ENCODE results near the gene TOR3A.

The TOR3A gene

GRCh38 chr1:179142889-179143299 lies 61.0 kb downstream of the TOR3A start:
- DNase-seq (ENCODE audit: insufficient read length, low spot score) (no peak), FAIRE-seq (no peak)

DNA sequence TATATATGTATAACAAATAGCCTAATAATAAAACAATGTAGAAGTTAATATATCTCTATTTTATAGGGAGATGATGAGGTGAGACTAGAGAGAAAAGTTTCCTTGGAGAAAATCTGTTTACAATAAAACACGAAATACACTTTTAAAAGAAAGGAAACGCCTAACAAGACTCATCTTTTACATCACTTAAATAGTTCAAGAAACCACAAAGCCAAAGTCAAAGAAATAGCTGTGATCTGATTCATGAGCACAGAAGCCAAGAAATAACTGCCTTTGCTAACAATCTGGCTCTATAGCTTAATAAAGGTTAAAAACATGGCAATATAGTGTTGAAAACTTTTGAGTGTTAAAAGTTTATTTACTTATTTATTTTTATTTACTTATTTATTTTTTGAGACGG lies 61.5 kb downstream of the TOR3A start:
- FAIRE-seq = no peak

GRCh38 chr1:179144626-179145025 lies 62.8 kb downstream of the TOR3A start:
- FAIRE-seq = no peak
- no peak for DNase-seq (ENCODE audit: insufficient read length, low spot score)

More for the DNA sequence above, 61.5 kb downstream of the TOR3A start:
- no peak for DNase-seq (ENCODE audit: insufficient read length, low spot score)

DNA sequence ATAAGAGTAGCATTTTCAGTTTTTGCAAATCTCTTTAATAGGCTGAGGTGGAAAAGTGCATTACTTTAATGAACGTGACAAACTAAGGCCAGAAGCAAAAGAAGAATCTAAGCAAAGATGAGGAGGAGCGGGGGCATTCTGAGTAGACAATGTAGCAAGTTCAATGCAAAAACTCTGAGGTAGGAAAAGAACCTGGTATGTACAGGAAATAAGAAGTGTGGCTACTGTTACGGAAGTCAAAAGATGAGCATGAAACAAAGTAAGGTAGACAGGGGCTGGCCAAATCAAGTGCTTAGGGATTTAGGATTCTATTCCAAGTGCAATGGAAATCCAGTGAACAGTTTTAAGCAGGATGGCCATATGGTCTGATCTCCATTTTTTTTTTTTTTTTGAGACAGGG lies 63.7 kb downstream of the TOR3A start:
- DNase-seq (ENCODE audit: insufficient read length, low spot score) (no peak), FAIRE-seq (no peak)

All from GM19239 (cell line).